ENCODE measurements around the gene SLC26A2.

DNA sequence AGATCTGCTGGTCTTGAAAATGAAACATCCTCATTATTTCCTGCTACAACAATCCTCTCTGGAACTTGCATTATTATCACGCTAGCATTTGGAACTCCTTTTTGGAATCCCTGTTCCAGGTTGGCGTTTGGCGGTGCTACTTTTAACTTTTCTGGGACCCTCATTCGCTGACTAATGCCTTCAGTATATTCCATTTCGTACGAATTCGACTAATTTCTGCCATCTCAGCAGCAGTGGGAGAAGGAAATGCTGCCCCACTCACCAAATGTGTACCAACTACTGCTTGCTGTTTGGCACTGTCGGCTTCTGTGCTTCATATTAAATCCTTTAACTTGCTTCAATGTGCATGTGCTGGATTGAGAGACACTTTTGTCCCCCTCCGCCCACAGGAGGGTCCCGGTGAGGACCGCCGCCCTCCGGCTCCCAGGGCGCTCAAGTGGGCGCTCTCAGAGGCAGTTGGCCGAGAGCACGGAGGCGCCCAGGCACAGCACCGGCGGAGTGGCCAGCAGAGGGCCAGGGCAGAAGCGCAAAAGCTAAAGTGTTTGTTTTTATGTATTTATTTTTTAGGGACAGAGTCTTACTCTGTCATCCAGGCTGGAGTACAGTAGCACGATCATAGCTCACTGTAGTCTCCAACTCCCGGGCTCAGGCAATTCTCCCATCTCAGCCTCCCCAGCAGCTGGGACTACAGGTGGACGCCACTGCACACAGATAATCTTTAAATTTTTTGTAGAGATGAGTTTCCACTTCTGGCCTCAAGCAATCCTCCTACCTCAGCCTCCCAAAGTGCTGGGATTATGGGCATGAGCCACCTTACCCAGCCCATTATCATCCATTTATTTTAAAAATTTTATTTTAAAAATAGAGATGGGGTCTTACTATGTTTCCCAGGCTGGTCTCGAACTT lies 27.9 kb upstream of the SLC26A2 start:
- TF ChIP-seq, protein P1, sequence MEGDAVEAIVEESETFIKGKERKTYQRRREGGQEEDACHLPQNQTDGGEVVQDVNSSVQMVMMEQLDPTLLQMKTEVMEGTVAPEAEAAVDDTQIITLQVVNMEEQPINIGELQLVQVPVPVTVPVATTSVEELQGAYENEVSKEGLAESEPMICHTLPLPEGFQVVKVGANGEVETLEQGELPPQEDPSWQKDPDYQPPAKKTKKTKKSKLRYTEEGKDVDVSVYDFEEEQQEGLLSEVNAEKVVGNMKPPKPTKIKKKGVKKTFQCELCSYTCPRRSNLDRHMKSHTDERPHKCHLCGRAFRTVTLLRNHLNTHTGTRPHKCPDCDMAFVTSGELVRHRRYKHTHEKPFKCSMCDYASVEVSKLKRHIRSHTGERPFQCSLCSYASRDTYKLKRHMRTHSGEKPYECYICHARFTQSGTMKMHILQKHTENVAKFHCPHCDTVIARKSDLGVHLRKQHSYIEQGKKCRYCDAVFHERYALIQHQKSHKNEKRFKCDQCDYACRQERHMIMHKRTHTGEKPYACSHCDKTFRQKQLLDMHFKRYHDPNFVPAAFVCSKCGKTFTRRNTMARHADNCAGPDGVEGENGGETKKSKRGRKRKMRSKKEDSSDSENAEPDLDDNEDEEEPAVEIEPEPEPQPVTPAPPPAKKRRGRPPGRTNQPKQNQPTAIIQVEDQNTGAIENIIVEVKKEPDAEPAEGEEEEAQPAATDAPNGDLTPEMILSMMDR (IDR thresholded peaks at IDR 0.05 in 2 of 3, conservative IDR thresholded peaks at IDR 0.05 in 1 of 3; ENCODE audit: control insufficient read depth in 2 of 3, extremely low read depth in 1 of 3, insufficient read depth in 1 of 3, low read depth in 3 of 3, low read length in 3 of 3), result no peak
- no peak for TF ChIP-seq ETV6 (conservative IDR thresholded peaks at IDR 0.05 in 1 of 2, IDR thresholded peaks at IDR 0.05 in 1 of 2; ENCODE audit: borderline replicate concordance in 1 of 2, low read depth in 1 of 2)
- TF ChIP-seq, protein P2, sequence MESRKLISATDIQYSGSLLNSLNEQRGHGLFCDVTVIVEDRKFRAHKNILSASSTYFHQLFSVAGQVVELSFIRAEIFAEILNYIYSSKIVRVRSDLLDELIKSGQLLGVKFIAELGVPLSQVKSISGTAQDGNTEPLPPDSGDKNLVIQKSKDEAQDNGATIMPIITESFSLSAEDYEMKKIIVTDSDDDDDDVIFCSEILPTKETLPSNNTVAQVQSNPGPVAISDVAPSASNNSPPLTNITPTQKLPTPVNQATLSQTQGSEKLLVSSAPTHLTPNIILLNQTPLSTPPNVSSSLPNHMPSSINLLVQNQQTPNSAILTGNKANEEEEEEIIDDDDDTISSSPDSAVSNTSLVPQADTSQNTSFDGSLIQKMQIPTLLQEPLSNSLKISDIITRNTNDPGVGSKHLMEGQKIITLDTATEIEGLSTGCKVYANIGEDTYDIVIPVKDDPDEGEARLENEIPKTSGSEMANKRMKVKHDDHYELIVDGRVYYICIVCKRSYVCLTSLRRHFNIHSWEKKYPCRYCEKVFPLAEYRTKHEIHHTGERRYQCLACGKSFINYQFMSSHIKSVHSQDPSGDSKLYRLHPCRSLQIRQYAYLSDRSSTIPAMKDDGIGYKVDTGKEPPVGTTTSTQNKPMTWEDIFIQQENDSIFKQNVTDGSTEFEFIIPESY (IDR thresholded peaks at IDR 0.05), result no peak
- TF ChIP-seq, protein P3, sequence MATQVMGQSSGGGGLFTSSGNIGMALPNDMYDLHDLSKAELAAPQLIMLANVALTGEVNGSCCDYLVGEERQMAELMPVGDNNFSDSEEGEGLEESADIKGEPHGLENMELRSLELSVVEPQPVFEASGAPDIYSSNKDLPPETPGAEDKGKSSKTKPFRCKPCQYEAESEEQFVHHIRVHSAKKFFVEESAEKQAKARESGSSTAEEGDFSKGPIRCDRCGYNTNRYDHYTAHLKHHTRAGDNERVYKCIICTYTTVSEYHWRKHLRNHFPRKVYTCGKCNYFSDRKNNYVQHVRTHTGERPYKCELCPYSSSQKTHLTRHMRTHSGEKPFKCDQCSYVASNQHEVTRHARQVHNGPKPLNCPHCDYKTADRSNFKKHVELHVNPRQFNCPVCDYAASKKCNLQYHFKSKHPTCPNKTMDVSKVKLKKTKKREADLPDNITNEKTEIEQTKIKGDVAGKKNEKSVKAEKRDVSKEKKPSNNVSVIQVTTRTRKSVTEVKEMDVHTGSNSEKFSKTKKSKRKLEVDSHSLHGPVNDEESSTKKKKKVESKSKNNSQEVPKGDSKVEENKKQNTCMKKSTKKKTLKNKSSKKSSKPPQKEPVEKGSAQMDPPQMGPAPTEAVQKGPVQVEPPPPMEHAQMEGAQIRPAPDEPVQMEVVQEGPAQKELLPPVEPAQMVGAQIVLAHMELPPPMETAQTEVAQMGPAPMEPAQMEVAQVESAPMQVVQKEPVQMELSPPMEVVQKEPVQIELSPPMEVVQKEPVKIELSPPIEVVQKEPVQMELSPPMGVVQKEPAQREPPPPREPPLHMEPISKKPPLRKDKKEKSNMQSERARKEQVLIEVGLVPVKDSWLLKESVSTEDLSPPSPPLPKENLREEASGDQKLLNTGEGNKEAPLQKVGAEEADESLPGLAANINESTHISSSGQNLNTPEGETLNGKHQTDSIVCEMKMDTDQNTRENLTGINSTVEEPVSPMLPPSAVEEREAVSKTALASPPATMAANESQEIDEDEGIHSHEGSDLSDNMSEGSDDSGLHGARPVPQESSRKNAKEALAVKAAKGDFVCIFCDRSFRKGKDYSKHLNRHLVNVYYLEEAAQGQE (IDR thresholded peaks at IDR 0.05; ENCODE audit: low read depth, low read length), result no peak
- no peak for TF ChIP-seq CREM (IDR thresholded peaks at IDR 0.05; ENCODE audit: low read depth)
- TF ChIP-seq YY1 (IDR thresholded peaks at IDR 0.05; ENCODE audit: low read depth, low read length), result no peak
- TF ChIP-seq TARDBP (IDR thresholded peaks at IDR 0.05; ENCODE audit: borderline replicate concordance), result no peak
- TF ChIP-seq MYC (IDR thresholded peaks at IDR 0.05; ENCODE audit: insufficient read depth, insufficient read length, insufficient replicate concordance, low read length, severe bottlenecking), result no peak
- TF ChIP-seq CREB1 (IDR thresholded peaks at IDR 0.05; ENCODE audit: low read depth), result no peak
- TF ChIP-seq POLR2A (IDR thresholded peaks at IDR 0.05; ENCODE audit: low read depth, low read length), result no peak
- TF ChIP-seq POLR2AphosphoS5 (IDR thresholded peaks at IDR 0.05; ENCODE audit: low read length), result no peak
